Upper lobe of right lung (tissue), 1 donor: ENCODE data around the gene SCAF11. TPM values are rescaled to one million over a fixed set of nuclear protein-coding genes. Genes with fewer than 3 reads are reported as not detected.
A peak's percentile ranks its signal among the peaks of the same experiment; 100 is the strongest.
"Not testable (repeated sequence)": the region's sequence is repeated elsewhere in the genome, so short reads cannot be mapped to it uniquely, and the experiment has no call there.

Source experiments
- ATAC-seq: fragments of 200-7000 bp; cut with Tn5 transposase; one replicate; pipeline ENCODE4 v1.9.1; 2020; ENCODE audit warnings: mild to moderate bottlenecking, moderate library complexity
- DNase-seq: peaks from one replicate; pipeline ENCODE4 v3.0.0-alpha.2; 2020
- H3K27ac ChIP-seq: fragments of 200-600 bp; one replicate; pipeline ENCODE4 v1.8.0; 2022
- H3K27me3 ChIP-seq: fragments of 200-600 bp; one replicate; pipeline ENCODE4 v1.8.0; 2022; ENCODE audit warnings: mild to moderate bottlenecking
- H3K36me3 ChIP-seq: fragments of 200-600 bp; one replicate; pipeline ENCODE4 v1.8.0; 2022
- H3K4me1 ChIP-seq: fragments of 200-600 bp; one replicate; pipeline ENCODE4 v1.8.0; 2022
- H3K4me3 ChIP-seq: fragments of 200-600 bp; one replicate; pipeline ENCODE4 v1.8.0; 2022; ENCODE audit warnings: mild to moderate bottlenecking
- H3K9me3 ChIP-seq: fragments of 200-600 bp; one replicate; pipeline ENCODE4 v1.8.0; 2022
- CTCF ChIP-seq: fragments of 200-600 bp; IDR thresholded peaks from one replicate; pipeline ENCODE4 v1.8.0; 2022; ENCODE audit warnings: antibody characterized with exemption
- intact Hi-C: fragments of 100-400 bp; cut with DNase I; formaldehyde crosslinking; loops from one replicate; pipeline ENCODE4 v1.11.0; 2022
- long read RNA-seq: library from polyadenylated mRNA; unstranded; transcript quantifications from one replicate; pipeline ENCODE4 v2.0.0, GENCODE V29; 2021
- total RNA-seq: library from RNA; stranded (reverse); fragmentation: NEBNext Ultra II Directional; extraction: Animal tissue kit (Norgen Biotek cat#: 25700); gene quantifications from one replicate; pipeline ENCODE4 v1.2.1, GENCODE V29; 2021
- donor health status: DM: no; HTN: yes; CAD: no; lungs with severe emphysema.

SCAF11 gene
- total RNA-seq, result 119 TPM
- long read RNA-seq, full-length matches to known transcripts, result 14 of 42 reads
- long read RNA-seq, partial matches to known transcripts, result 18 of 42 reads
- long read RNA-seq, other reads (novel, unspliced or antisense), result 10 of 42 reads

GRCh38 chr12:45990468-45991283 is at the start of gene SCAF11:
SCAF11 (minus strand) TSS chr12:45990574; CDS start chr12:45964167, 26,407 bp downstream.
- ATAC-seq, result peak; percentile 94
- H3K4me3 ChIP-seq, result peak within 1 kb of the TSS; percentile 89
- no peaks in the 10 kb centered on the region for H3K9me3 ChIP-seq
- H3K36me3 ChIP-seq, result no peaks in the 10 kb centered on the region
- peak; percentile 86 for TF ChIP-seq CTCF
- DNase-seq, result peak; percentile 100
- intact Hi-C loops, result no loop called here
- H3K27ac ChIP-seq, result peak within 1 kb of the TSS; percentile 100
- H3K4me1 ChIP-seq, result peaks cover 39% of the 10 kb centered on the region
- no peaks in the 10 kb centered on the region for H3K27me3 ChIP-seq

GRCh38 chr12:46037066-46037465 is 46.7 kb upstream of the SCAF11 start:
- H3K4me1 ChIP-seq, DNase-seq, H3K27ac ChIP-seq, ATAC-seq, H3K9me3 ChIP-seq, intact Hi-C loops, H3K36me3 ChIP-seq, H3K4me3 ChIP-seq, H3K27me3 ChIP-seq: not testable (repeated sequence)

GRCh38 chr12:46027172-46027571 is 36.8 kb upstream of the SCAF11 start:
- intact Hi-C loops, result no loop called here
- no peaks in the 10 kb centered on the region for H3K27me3 ChIP-seq
- ATAC-seq, result no peak
- no peaks in the 10 kb centered on the region for H3K36me3 ChIP-seq
- H3K4me3 ChIP-seq, result no peak overlapping the region
- H3K4me1 ChIP-seq, result no peaks in the 10 kb centered on the region
- TF ChIP-seq CTCF, result no peak
- DNase-seq, result no peak
- peaks cover 16% of the 10 kb centered on the region for H3K9me3 ChIP-seq
- no peak overlapping the region for H3K27ac ChIP-seq

- Histone ChIP-seq H3K27ac (no peak overlapping the region), H3K36me3 (no peaks in the 10 kb centered on the region), H3K4me3 (no peak overlapping the region), H3K9me3 (peaks cover 16% of the 10 kb centered on the region), H3K4me1 (no peaks in the 10 kb centered on the region), H3K27me3 (no peaks in the 10 kb centered on the region)
- no peak for DNase-seq
- intact Hi-C loops, result no loop called here
- no peak for TF ChIP-seq CTCF
- ATAC-seq, result no peak
These were observed 33.7 kb upstream of the SCAF11 start for GRCh38 chr12:46024099-46024498.

- H3K4me1 ChIP-seq, result no peaks in the 10 kb centered on the region
- no peak for DNase-seq
- H3K36me3 ChIP-seq, result no peaks in the 10 kb centered on the region
- no peak overlapping the region for H3K4me3 ChIP-seq
- no peak for ATAC-seq
- H3K27me3 ChIP-seq, result no peaks in the 10 kb centered on the region
- no peak overlapping the region for H3K27ac ChIP-seq
- no peak for TF ChIP-seq CTCF
- intact Hi-C loops, result no loop called here
- no peaks in the 10 kb centered on the region for H3K9me3 ChIP-seq
These were observed 30.4 kb upstream of the SCAF11 start for GRCh38 chr12:46020768-46021167.

- DNase-seq, intact Hi-C loops: not testable (repeated sequence)
These were observed 28.3 kb upstream of the SCAF11 start for GRCh38 chr12:46018712-46019111.

GRCh38 chr12:46017866-46018375 is 27.5 kb upstream of the SCAF11 start:
- intact Hi-C loops, H3K9me3 ChIP-seq, H3K27ac ChIP-seq, H3K27me3 ChIP-seq, H3K36me3 ChIP-seq, DNase-seq, H3K4me3 ChIP-seq, ATAC-seq, H3K4me1 ChIP-seq: not testable (repeated sequence)

More at GRCh38 chr12:46018712-46019111, 28.3 kb upstream of the SCAF11 start:
- ATAC-seq, H3K27ac ChIP-seq, H3K4me1 ChIP-seq, H3K9me3 ChIP-seq, H3K36me3 ChIP-seq, H3K4me3 ChIP-seq, H3K27me3 ChIP-seq: not testable (repeated sequence)
